GM15510 (cell line): ENCODE measurements around the gene ZSCAN20.

Source experiments
- POLR2A ChIP-seq: IDR thresholded peaks from 3 replicates; pipeline ENCODE4 v1.6.1; 2011; ENCODE audit warnings: borderline replicate concordance; ENCODE audit not compliant: insufficient read length; ENCODE audit errors: extremely low read depth

Gene ZSCAN20

DNA sequence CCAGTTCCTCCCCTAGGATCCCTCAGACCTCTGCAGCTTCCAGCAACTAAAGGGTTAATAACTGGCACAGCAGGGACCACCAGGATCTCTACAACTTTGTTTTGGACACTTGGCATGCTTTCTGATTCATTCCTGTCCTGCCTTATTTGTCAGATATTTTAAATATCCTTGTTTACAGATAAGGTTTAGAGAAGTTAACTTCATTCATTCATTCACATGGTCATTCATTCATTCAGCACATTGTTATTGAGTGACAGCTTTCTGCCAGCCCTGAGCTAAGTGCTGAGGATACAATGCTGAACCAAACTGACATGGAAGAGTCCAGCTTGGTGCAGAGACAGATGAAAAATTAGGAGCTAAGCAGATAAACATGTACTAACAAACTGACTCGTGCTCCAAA is 32.8 kb upstream of the ZSCAN20 start:
- TF ChIP-seq POLR2A = no peak

DNA sequence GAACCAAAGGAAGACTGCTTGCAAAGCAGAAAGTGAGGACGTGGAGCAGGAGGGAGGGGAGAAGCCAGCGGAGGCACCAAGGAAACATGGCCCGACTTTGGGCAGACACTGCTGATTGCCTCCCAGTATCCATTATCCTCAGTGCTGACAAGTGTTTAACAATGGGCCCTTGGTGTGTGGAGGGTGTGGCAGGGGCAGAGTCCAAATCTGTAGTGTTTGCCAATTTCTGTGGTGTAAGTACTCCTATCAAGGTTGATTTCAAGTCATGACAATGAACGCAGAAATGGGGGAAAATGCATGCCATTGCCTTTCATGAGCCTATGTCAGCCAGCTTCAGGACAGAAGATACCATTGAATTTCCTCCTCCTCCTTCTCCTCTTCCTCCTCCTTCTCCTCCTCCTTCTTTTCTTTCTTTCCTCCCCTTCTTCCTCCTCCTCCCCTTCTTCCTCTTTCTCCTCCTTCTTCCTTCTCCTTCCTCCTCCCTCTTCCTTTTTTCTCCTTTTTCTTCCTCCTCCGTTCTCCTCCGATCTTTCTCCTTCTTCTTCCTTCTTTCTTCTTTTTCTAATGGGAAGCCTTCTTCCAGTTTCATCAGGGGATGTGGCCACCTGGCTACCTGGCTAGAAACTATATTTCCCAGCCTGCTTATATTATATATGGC is 31.2 kb upstream of the ZSCAN20 start:
- TF ChIP-seq POLR2A = no peak

DNA sequence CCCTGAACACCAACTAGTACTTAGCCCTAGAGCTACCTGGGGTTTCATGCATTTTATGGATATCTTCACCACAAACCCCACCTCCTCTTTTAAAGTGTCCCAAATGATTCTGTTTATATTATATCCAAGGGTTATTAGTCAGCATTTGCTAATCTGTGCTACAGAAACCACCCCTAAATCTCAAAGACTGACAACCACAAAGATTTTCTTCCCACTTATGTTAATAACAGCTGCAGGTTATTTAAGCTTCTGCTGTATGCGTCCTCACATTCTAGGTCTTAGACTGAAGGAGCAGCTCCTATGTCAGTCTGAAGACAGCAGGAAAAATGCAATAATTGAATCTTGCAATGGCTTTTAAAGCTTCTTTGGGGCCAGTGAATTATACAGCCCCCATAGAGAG is 30.3 kb upstream of the ZSCAN20 start:
- TF ChIP-seq POLR2A = no peak

DNA sequence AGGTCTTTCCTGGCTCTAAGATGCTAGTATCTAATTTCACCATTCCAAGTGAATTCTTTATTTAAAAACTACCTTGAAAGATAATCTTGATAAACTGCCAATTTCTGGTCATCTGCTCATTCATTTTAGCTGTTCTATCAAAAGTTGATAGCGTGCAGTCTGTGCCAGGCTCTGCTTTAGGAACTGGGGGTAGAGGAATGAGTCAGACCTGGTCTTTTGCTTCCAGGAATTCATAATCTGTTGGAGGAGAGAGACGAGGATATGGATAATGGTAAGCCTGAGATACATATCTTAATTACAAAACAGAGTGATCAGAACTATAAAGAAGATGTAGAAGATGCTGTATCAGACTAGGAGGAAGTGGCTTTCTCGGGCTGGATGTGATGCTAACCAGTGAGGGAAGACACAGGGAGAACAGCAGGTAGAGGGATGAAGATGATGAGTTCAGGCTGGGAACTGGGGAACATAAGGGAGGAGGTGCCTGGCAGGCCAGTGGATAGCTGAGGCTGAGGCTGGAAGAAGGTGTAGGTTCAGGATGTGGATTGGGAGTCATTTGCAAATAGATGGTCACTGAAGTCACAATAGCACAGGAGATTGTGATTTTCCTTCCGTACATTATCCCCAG is 29.3 kb upstream of the ZSCAN20 start:
- no peak for TF ChIP-seq POLR2A

DNA sequence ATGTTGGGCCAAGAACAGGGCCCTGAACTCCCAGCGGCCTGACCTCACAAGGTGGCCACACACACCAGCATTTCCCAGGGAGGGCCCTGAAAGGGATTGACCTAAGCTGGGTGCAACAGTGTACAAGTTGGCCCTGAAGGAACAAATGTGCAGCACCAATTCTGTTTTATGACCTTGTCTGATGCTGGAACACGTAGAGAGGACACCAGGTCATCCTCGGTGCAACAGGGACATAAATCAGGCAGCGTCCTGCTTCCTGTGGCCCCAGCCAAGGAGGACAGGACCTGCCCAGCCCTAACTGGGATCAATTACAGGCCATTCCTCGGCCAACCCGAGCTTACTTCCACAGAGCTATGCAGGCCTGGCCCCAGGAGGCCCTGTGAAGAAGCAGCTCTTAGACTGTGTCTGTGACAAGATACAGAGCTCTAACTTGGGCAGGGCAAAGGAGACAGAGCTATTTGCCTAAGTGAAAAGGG is 28.7 kb upstream of the ZSCAN20 start:
- no peak for TF ChIP-seq POLR2A

DNA sequence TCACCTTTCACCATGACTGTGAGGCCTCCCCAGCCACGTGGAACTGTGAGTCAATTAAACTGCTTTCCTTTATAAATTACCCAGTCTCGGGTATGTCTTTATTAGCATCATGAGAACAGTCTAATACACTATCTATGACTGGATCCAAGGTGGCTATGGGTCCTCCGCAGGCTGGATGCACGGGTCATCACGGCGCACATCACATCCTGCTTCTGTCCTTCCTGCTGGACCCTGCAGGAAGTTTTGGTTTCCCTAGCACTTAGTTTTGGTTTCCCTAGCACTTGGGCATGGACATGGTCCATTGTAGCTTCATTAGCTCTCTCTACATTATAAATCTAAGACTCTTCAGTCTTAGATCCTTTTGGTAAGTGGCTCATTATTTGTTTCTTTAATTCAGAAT is 27.3 kb upstream of the ZSCAN20 start:
- no peak for TF ChIP-seq POLR2A

DNA sequence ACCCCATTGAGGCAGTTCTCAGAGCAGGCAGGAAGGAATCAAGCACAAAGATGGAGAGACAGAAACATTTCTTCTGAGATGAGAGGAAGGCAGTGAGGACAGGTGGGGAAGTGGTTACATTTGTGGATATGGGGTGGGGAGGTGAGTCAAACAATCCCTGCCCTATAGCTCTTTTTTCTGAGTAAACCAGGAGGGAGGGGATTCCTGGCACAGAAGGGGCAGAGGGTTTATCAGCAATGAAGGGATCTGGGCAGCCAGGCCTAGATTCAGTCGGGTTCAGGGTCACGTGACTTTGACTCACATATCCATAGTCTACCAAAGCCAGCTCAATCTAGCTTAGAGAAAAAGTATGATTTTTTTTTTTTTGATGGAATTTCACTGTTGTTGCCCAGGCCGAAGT is 25.9 kb upstream of the ZSCAN20 start:
- no peak for TF ChIP-seq POLR2A

DNA sequence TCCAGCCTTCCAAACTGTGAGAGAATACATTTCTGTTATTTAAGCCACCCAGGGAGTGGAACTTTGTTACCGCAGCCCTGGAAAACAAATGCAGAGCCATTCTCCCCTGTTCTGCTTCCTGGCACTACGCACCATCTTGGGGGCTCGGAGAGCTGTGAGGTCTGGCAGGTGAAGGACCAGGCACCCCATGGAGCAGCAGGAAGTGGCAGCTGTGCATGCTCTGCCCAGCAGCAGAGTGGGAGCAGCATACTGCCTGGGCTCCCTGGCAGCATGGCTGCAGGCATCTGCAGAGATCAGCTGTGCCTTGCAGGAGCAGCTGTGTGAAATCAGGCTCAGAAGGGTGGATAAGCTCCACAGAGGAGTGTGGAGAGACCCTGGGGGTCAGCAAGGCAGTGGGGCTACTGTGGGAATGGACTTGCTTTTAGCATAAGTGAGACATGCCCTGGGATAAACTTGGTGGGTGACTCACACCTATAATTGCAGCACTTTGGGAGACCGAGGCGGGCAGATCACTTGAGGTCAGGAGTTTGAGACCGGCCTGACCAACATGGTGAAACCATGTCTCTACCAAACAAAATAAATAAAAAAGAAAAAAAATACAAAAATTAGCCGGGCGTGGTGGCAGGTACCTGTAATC is 17.7 kb upstream of the ZSCAN20 start:
- TF ChIP-seq POLR2A = no peak

DNA sequence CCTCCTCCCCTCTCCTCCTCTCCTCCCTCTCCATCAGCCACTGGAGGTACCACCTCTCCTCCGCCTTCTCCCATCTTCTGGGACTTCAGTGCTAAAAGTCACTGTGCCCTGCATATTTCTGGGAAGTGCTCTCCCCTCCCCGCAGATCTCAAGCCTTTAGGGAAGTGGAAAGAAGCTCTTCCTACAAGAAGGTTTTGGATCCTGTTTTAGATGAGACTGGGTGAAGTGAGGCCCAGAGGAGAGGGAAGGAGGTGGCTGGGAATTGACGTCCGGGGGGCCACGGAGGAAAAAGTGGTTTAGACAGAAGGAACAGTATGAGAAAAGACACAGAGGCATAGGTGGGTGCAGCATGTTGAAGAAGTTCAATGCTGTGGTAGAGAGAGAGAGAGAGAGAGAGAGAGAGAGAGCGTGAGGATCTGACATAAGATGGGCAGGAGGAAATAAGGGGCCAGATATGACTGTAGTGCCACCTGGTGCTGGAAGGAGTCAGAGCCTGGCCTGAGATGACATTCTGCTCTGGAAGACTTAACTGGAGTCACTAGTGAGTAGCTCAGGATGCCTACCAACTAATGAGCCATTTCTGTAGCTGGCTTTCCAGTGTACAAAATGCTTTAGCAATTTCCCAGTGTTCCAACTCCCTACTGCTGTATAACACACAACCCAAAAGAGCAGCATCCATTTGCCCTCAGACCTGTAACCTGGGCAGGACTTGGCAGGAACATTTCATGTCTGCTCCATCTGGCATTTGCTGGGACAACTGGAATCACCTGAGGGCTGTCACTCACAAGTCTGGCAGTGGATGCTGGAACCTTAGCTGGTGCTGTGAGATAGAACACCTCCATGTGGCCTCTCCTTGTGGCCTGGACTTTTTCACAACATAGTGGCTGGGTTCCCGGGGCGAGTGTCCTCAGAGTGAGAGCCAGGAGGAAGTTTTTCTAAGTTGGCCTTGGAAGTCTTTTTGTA is 16.6 kb upstream of the ZSCAN20 start:
- no peak for TF ChIP-seq POLR2A

DNA sequence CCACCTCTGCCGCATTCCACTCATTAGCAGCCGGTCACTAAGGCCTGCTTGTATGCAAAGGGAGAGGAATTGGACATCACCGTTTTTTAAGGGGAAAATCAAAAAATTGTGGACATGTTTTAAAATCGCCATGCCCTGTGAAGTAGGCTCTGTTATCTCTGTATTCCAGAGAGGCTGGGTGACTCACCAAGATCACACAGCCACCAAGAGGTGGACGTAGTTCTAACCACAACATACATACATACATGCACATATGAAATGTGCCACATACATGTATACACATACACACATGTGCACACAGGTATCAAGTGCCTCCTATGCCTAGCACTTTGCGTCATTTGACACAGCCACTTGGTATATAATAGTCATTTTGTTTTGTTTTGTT is 16.0 kb upstream of the ZSCAN20 start:
- no peak for TF ChIP-seq POLR2A

DNA sequence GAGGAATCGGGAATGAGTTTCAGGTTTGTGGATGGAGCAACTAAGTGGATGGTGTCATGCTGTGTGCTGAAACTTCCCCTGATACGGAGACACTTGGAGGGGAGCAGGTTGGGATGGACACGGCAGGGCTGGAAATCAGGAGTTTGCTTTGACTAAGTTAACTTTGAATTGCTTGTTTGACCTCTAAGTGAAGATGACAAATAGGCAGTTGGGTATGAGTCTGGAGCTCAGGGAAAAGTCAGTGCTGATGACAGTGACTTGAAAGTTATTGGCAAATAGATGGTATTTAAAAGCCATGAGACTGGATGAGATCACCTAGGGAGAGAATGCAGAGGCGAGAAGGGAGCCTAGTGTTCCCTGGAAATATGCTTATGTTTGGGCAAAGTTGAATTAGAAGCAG is 12.8 kb upstream of the ZSCAN20 start:
- TF ChIP-seq POLR2A = no peak

DNA sequence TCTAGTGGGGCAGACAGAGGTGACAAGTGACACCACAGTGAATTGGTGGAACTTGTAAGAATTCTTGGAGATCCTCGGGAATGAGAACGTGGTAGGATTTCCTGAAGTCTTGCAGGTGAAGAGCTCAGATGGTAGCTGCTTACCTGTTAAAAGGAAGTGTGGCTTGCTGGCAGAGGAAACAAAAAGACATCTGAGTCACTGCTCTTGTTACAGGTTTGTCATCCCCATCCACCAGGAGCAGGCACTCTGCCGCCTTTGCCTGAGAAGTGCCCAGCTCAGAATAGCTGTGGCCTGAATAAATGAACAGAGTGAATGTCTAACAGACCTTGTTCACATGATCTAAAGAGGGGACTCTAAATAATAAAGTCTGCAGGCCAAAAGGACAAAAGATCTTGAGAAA is 12.3 kb upstream of the ZSCAN20 start:
- TF ChIP-seq POLR2A = no peak

DNA sequence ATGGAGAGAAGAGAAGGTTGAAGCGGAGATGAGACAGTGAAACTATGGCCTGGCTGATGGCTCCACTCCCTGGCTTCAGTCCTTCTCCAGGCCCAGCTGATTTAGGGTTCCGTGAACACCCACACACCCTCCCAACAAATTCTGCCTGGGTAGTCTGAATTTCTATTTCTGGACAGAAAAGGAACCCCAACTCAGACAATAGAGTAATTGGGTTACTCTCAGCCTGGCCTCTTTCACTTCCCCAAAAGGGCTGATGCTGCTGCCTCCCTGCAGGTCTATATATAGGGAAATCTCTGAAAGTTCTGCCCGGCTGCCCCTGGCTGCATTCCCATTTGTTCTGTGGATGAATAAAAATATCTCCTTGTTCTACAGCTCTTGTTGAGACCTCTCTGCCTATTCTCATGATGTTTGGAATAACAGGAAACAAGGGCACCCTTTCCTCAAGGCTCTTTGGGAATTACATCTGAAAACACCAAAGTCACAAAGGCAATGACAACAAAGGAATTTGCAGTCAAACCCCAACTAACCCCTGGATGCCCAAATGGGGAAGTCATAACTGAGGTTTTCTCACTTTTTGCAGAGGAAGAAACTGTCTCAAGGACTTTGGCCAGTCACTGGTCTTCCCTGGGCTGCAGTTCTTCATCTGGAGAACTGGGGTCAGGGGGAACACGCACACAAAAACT is 11.4 kb upstream of the ZSCAN20 start:
- no peak for TF ChIP-seq POLR2A

DNA sequence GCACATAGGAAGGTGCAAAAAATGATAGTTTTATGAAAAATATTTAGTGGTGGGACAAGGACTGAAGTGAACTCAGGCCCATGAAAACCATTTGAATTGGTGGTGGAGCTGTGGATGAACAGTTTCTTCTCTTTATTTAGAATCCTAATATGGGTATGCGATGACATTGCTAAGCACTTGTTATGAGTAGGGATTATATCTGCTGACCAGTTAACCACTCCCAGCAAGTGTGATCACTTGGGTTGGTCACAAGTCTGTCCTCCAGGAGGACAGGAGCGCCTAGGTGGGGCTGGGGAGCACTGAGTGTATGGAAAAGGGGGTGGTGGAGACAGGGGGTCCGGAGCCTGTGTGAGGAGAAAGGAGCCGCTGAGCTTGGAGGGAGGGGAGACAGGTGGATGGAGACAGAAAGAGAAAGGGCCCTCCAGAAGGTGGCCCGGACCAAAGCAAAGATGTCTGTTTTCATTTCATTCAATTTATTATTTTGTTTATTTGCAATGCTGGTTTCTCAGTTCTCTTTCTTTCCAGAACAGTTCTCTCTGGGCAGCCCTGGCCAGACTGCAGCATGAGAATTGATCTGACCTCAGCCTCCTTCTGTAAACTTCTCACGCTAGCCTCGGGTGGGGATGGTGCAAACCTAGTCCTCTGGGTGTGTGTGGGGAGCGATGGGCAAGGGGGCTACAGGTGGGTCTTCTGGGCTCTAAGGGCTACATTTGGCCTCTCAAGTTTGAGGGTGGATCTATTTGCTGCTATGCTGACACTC is 9.9 kb upstream of the ZSCAN20 start:
- no peak for TF ChIP-seq POLR2A
